IPS-20b (cell line): ENCODE data around the gene ZNF473.
A peak's percentile ranks its signal among the peaks of the same experiment; 100 is the strongest.
"Not testable (repeated sequence)": the region's sequence is repeated elsewhere in the genome, so short reads cannot be mapped to it uniquely, and the experiment has no call there.

ENCODE experiments used
- H3K27ac ChIP-seq: one replicate; pipeline ENCODE4 v1.5.1; 2013; ENCODE audit warnings: low read length
- H3K27me3 ChIP-seq: 2 replicates; pipeline ENCODE4 v1.6.1; 2013; ENCODE audit warnings: mild to moderate bottlenecking, low read length, inconsistent platforms; ENCODE audit not compliant: insufficient read depth
- H3K36me3 ChIP-seq: 2 replicates; pipeline ENCODE4 v1.6.1; 2013; ENCODE audit warnings: low read depth, mild to moderate bottlenecking, inconsistent platforms, low read length, moderate library complexity; ENCODE audit not compliant: insufficient read depth
- H3K4me1 ChIP-seq: 2 replicates; pipeline ENCODE4 v1.6.1; 2013; ENCODE audit warnings: mild to moderate bottlenecking, control low read depth, inconsistent platforms, low read length, moderate library complexity; ENCODE audit not compliant: insufficient read depth
- H3K4me3 ChIP-seq: 2 replicates; pipeline ENCODE4 v1.5.1; 2013; ENCODE audit warnings: mild to moderate bottlenecking, low read length, inconsistent platforms
- H3K9ac ChIP-seq: 2 replicates; pipeline ENCODE4 v1.6.1; 2013; ENCODE audit warnings: low read depth, mild to moderate bottlenecking, inconsistent platforms, low read length, moderate library complexity
- H3K9me3 ChIP-seq: 2 replicates; pipeline ENCODE4 v1.6.1; 2013; ENCODE audit warnings: mild to moderate bottlenecking, low read depth, low read length, inconsistent platforms; ENCODE audit not compliant: insufficient read depth

ZNF473 gene

GRCh38 chr19:50058425-50058824 lies 32.6 kb downstream of the ZNF473 start:
- no peaks in the 10 kb centered on the region for H3K4me1 ChIP-seq
- H3K4me3 ChIP-seq: peak overlapping the region; percentile 30; the same call in 1 of the 2 replicates
- H3K36me3 ChIP-seq: no peaks in the 10 kb centered on the region
- H3K27ac ChIP-seq: no peak overlapping the region
- H3K9ac ChIP-seq: no peak overlapping the region
- H3K9me3 ChIP-seq: peaks cover 78% of the 10 kb centered on the region
- no peaks in the 10 kb centered on the region for H3K27me3 ChIP-seq

GRCh38 chr19:50059045-50059444 lies 33.2 kb downstream of the ZNF473 start:
- no peaks in the 10 kb centered on the region for H3K4me1 ChIP-seq
- no peak overlapping the region for H3K9ac ChIP-seq
- no peaks in the 10 kb centered on the region for H3K27me3 ChIP-seq
- H3K4me3 ChIP-seq: peak overlapping the region; percentile 30
- H3K36me3 ChIP-seq: no peaks in the 10 kb centered on the region
- H3K9me3 ChIP-seq: peaks cover 76% of the 10 kb centered on the region
- no peak overlapping the region for H3K27ac ChIP-seq

- Histone ChIP-seq H3K9ac (no peak overlapping the region), H3K27ac (no peak overlapping the region), H3K4me3 (no peak overlapping the region), H3K36me3 (no peaks in the 10 kb centered on the region), H3K27me3 (no peaks in the 10 kb centered on the region), H3K4me1 (no peaks in the 10 kb centered on the region), H3K9me3 (peaks cover 74% of the 10 kb centered on the region)
Measured at GRCh38 chr19:50060107-50060506, 34.3 kb downstream of the ZNF473 start.

- no peak overlapping the region for H3K4me3 ChIP-seq
- no peaks in the 10 kb centered on the region for H3K36me3 ChIP-seq
- H3K27me3 ChIP-seq: no peaks in the 10 kb centered on the region
- H3K27ac ChIP-seq: no peak overlapping the region
- peaks cover 80% of the 10 kb centered on the region for H3K9me3 ChIP-seq
- no peak overlapping the region for H3K9ac ChIP-seq
- no peaks in the 10 kb centered on the region for H3K4me1 ChIP-seq
Measured at GRCh38 chr19:50061650-50062049, 35.8 kb downstream of the ZNF473 start.

GRCh38 chr19:50065938-50066337 lies 40.1 kb downstream of the ZNF473 start:
- Histone ChIP-seq H3K4me3 (no peak overlapping the region), H3K9ac (no peak overlapping the region), H3K36me3 (no peaks in the 10 kb centered on the region), H3K27me3 (no peaks in the 10 kb centered on the region), H3K4me1 (no peaks in the 10 kb centered on the region), H3K9me3 (peaks cover 70% of the 10 kb centered on the region), H3K27ac (no peak overlapping the region)

GRCh38 chr19:50067575-50067974 lies 41.8 kb downstream of the ZNF473 start:
- no peaks in the 10 kb centered on the region for H3K36me3 ChIP-seq
- H3K9me3 ChIP-seq: peaks cover 71% of the 10 kb centered on the region
- H3K9ac ChIP-seq: no peak overlapping the region
- H3K27me3 ChIP-seq: no peaks in the 10 kb centered on the region
- no peak overlapping the region for H3K27ac ChIP-seq
- H3K4me3 ChIP-seq: no peak overlapping the region
- no peaks in the 10 kb centered on the region for H3K4me1 ChIP-seq

- not testable (repeated sequence) for H3K36me3 ChIP-seq, H3K4me1 ChIP-seq, H3K27me3 ChIP-seq, H3K9ac ChIP-seq, H3K4me3 ChIP-seq, H3K27ac ChIP-seq
- peaks cover 66% of the 10 kb centered on the region for H3K9me3 ChIP-seq
Measured at GRCh38 chr19:50068382-50068781, 42.6 kb downstream of the ZNF473 start.

GRCh38 chr19:50075076-50075475 lies 49.3 kb downstream of the ZNF473 start:
- not testable (repeated sequence) for H3K27ac ChIP-seq, H3K27me3 ChIP-seq, H3K4me3 ChIP-seq, H3K9ac ChIP-seq, H3K4me1 ChIP-seq, H3K36me3 ChIP-seq
- peaks cover 25% of the 10 kb centered on the region for H3K9me3 ChIP-seq

GRCh38 chr19:50075644-50076372 lies 50.0 kb downstream of the ZNF473 start:
- H3K4me3 ChIP-seq, H3K4me1 ChIP-seq, H3K27me3 ChIP-seq, H3K27ac ChIP-seq, H3K36me3 ChIP-seq, H3K9ac ChIP-seq: not testable (repeated sequence)
- peaks cover 21% of the 10 kb centered on the region for H3K9me3 ChIP-seq

- not testable (repeated sequence) for H3K4me1 ChIP-seq
Measured at GRCh38 chr19:50076581-50077355, 51.0 kb downstream of the ZNF473 start.

GRCh38 chr19:50079014-50079413 lies 53.2 kb downstream of the ZNF473 start:
- H3K4me1 ChIP-seq, H3K9ac ChIP-seq, H3K27me3 ChIP-seq, H3K4me3 ChIP-seq, H3K36me3 ChIP-seq, H3K27ac ChIP-seq: not testable (repeated sequence)
- H3K9me3 ChIP-seq: peaks cover 22% of the 10 kb centered on the region

More at GRCh38 chr19:50076581-50077355, 51.0 kb downstream of the ZNF473 start:
- not testable (repeated sequence) for H3K36me3 ChIP-seq, H3K9ac ChIP-seq, H3K4me3 ChIP-seq, H3K27ac ChIP-seq, H3K27me3 ChIP-seq
- peaks cover 15% of the 10 kb centered on the region for H3K9me3 ChIP-seq

- H3K27ac ChIP-seq, H3K36me3 ChIP-seq, H3K27me3 ChIP-seq, H3K4me3 ChIP-seq, H3K9ac ChIP-seq, H3K4me1 ChIP-seq: not testable (repeated sequence)
- H3K9me3 ChIP-seq: peaks cover 37% of the 10 kb centered on the region
Measured at GRCh38 chr19:50084440-50084839, 58.6 kb downstream of the ZNF473 start.
